HepG2 (cell line): ENCODE measurements around the gene AMPD2. TPM values are rescaled to one million over a fixed set of nuclear protein-coding genes. Genes with fewer than 3 reads are reported as not detected.

Source experiments
- ATAC-seq: fragments of 200-7000 bp; cut with Tn5 transposase; 3 replicates; pipeline ENCODE4 v1.9.1; 2020; ENCODE audit warnings: mild to moderate bottlenecking, moderate library complexity
- BruUV-seq: library from RNA; stranded (reverse); fragments of 400-500 nt; replicated peaks from 2 replicates; lab custom pipeline; 2021; lab: Mats Ljungman, UMichigan
- CTCF ChIA-PET: fragments of 300-600 bp; formaldehyde crosslinking; extraction: SDS; loops from one replicate; lab custom pipeline; 2021; ENCODE audit warnings: low total read pairs, inconsistent platforms, low intra/inter-chr PET ratio; lab: Yijun Ruan, JAX
- POLR2A ChIA-PET: fragments of 350-600 bp; sonication (Branson Sonifier 250); formaldehyde crosslinking; loops from one replicate; lab custom pipeline; 2020; ENCODE audit warnings: antibody characterized with exemption, inconsistent platforms; lab: Yijun Ruan, JAX
- DNase-seq: peaks from one replicate; pipeline ENCODE4 v3.0.0-alpha.2; 2015; ENCODE audit warnings: low spot score
- FAIRE-seq: peaks from 3 replicates; lab custom pipeline; 2011; peaks lifted over from hg19 to GRCh38; lab: Jason Lieb, UNC
- H2AFZ ChIP-seq: one replicate; pipeline ENCODE4 v1.6.1; 2011; ENCODE audit warnings: low read length, inconsistent platforms
- H3K27ac ChIP-seq: fragments of 300-600 bp; 3 replicates; pipeline ENCODE4 v1.8.0; 2011; ENCODE audit warnings: mixed run types, mild to moderate bottlenecking, mixed read lengths, low read length, inconsistent platforms; ENCODE audit not compliant: insufficient read depth; ENCODE audit errors: extremely low read length
- H3K27me3 ChIP-seq, 2 experiments: fragments of 200-600 bp in 1 of 2; 2 replicates in 1 of 2; 3 replicates in 1 of 2; pipeline versions ENCODE4 v1.6.0 to v1.8.0; 2011; ENCODE audit warnings: low read length in 2 of 2, mild to moderate bottlenecking in 2 of 2, moderate library complexity in 2 of 2, inconsistent platforms in 1 of 2; ENCODE audit not compliant: insufficient read depth in 2 of 2, control insufficient read depth in 1 of 2
- H3K36me3 ChIP-seq, 2 experiments: fragments of 200-600 bp in 1 of 2; replicated peaks in 1 of 2; 2 replicates in 1 of 2; 3 replicates in 1 of 2; pipeline versions ENCODE4 v1.5.1 to v1.8.0; 2011; ENCODE audit warnings: low read length in 2 of 2, inconsistent platforms in 1 of 2; ENCODE audit not compliant: insufficient read depth in 2 of 2, control insufficient read depth in 1 of 2
- H3K4me1 ChIP-seq: 2 replicates; pipeline ENCODE4 v1.5.1; 2012; ENCODE audit warnings: low read length, inconsistent platforms; ENCODE audit not compliant: insufficient read depth
- H3K4me2 ChIP-seq: 2 replicates; pipeline ENCODE4 v1.6.0; 2011; ENCODE audit warnings: low read depth, low read length, inconsistent platforms
- H3K4me3 ChIP-seq, 3 experiments: fragments of 200-600 bp in 1 of 3; sonication (generic), shearing (Covaris generic) in 1 of 3; replicated peaks in 1 of 3; 2 replicates each; pipeline ENCODE4 v1.5.1; 2011 to 2016; ENCODE audit warnings: low read length in 3 of 3, inconsistent platforms in 2 of 3, low read depth in 2 of 3, mild to moderate bottlenecking in 2 of 3, control low read depth in 1 of 3, mixed read lengths in 1 of 3; ENCODE audit not compliant: insufficient read depth in 1 of 3
- H3K79me2 ChIP-seq: one replicate; pipeline ENCODE4 v1.6.1; 2011; ENCODE audit warnings: low read length, inconsistent platforms; ENCODE audit not compliant: insufficient read depth
- H3K9ac ChIP-seq: 2 replicates; pipeline ENCODE4 v1.6.0; 2011; ENCODE audit warnings: mild to moderate bottlenecking, low read depth, low read length, inconsistent platforms; ENCODE audit not compliant: insufficient read depth
- H3K9me3 ChIP-seq: 2 replicates; pipeline ENCODE4 v1.5.1; 2012; ENCODE audit warnings: mild to moderate bottlenecking, low read length
- H4K20me1 ChIP-seq: 2 replicates; pipeline ENCODE4 v1.6.0; 2011; ENCODE audit warnings: inconsistent platforms, mild to moderate bottlenecking, low read length, moderate library complexity; ENCODE audit not compliant: insufficient read depth
- ADNP ChIP-seq: sonication (generic); formaldehyde crosslinking; IDR thresholded peaks from 2 replicates; pipeline ENCODE4 v1.4.0; 2020; ENCODE audit warnings: missing genetic modification reagents
- AGO1 ChIP-seq: fragments of 200-400 bp; formaldehyde crosslinking; IDR thresholded peaks from 2 replicates; pipeline ENCODE4 v1.6.1; 2017; ENCODE audit warnings: mild to moderate bottlenecking, low read depth, low read length, moderate library complexity; ENCODE audit not compliant: poor library complexity, severe bottlenecking
- ESRRA ChIP-seq: sonication (generic); formaldehyde crosslinking; IDR thresholded peaks from 2 replicates; pipeline ENCODE4 v1.5.1; 2020; ENCODE audit warnings: mild to moderate bottlenecking, low read depth, missing genetic modification reagents
- FOXK2 ChIP-seq: fragments of 450-650 bp; IDR thresholded peaks from 2 replicates; pipeline ENCODE4 v1.6.1; 2016
- HINFP ChIP-seq: sonication (generic); formaldehyde crosslinking; IDR thresholded peaks from 2 replicates; pipeline ENCODE4 v1.4.0; 2020; ENCODE audit warnings: low read depth, mild to moderate bottlenecking, missing genetic modification reagents
- KLF16 ChIP-seq, 2 experiments: sonication (generic) in 1 of 2; formaldehyde crosslinking in 1 of 2; IDR thresholded peaks; 2 replicates each; pipeline versions ENCODE4 v1.6.1 to v1.8.0; 2016 to 2023; ENCODE audit warnings: missing genetic modification reagents in 2 of 2, missing compliant biosample characterization in 1 of 2
- KLF6 ChIP-seq: IDR thresholded peaks from 2 replicates; pipeline ENCODE4 v1.8.0; 2016; ENCODE audit warnings: missing biosample characterization, missing genetic modification reagents
- NR3C1 ChIP-seq: sonication (generic); formaldehyde crosslinking; IDR thresholded peaks from 2 replicates; pipeline ENCODE4 v1.4.0; 2020; ENCODE audit warnings: missing genetic modification reagents
- RBM39 ChIP-seq: fragments of 200-400 bp; formaldehyde crosslinking; IDR thresholded peaks from one replicate; pipeline ENCODE4 v1.6.1; 2018; ENCODE audit warnings: antibody characterized with exemption, mild to moderate bottlenecking, low read depth, low read length; ENCODE audit not compliant: poor library complexity, severe bottlenecking
- SP140L ChIP-seq: sonication (generic); formaldehyde crosslinking; IDR thresholded peaks from 2 replicates; pipeline ENCODE4 v1.4.0; 2020; ENCODE audit warnings: missing genetic modification reagents, borderline replicate concordance
- TBX3 ChIP-seq: fragments of 450-650 bp; IDR thresholded peaks from 2 replicates; pipeline ENCODE4 v1.6.1; 2017; ENCODE audit warnings: antibody characterized with exemption, mild to moderate bottlenecking, inconsistent platforms, borderline replicate concordance
- ZBTB10 ChIP-seq: sonication (generic); formaldehyde crosslinking; IDR thresholded peaks from 2 replicates; pipeline ENCODE4 v1.4.0; 2020; ENCODE audit warnings: missing genetic modification reagents, borderline replicate concordance
- ZFP37 ChIP-seq: sonication (generic); formaldehyde crosslinking; IDR thresholded peaks from 2 replicates; pipeline ENCODE4 v1.4.0; 2020; ENCODE audit warnings: missing genetic modification reagents, borderline replicate concordance
- ZKSCAN1 ChIP-seq: fragments of 150-350 bp; IDR thresholded peaks from 2 replicates; pipeline ENCODE4 v1.6.1; 2014; ENCODE audit warnings: low read length
- ZKSCAN8 ChIP-seq: IDR thresholded peaks from 2 replicates; pipeline ENCODE4 v1.6.1; 2016; ENCODE audit warnings: borderline replicate concordance, missing genetic modification reagents, missing compliant biosample characterization
- ZNF10 ChIP-seq: sonication (generic); formaldehyde crosslinking; IDR thresholded peaks from 2 replicates; pipeline ENCODE4 v1.4.0; 2020; ENCODE audit warnings: mild to moderate bottlenecking, low read depth, missing genetic modification reagents, borderline replicate concordance
- ZNF276 ChIP-seq: sonication (generic); formaldehyde crosslinking; IDR thresholded peaks from 2 replicates; pipeline ENCODE4 v1.4.0; 2020; ENCODE audit warnings: mild to moderate bottlenecking, low read depth, missing genetic modification reagents
- ZNF367 ChIP-seq: sonication (generic); formaldehyde crosslinking; IDR thresholded peaks from 2 replicates; pipeline ENCODE4 v1.4.0; 2020; ENCODE audit warnings: missing genetic modification reagents, borderline replicate concordance
- ZNF703 ChIP-seq: sonication (generic); formaldehyde crosslinking; IDR thresholded peaks from 2 replicates; pipeline ENCODE4 v1.5.1; 2020; ENCODE audit warnings: missing genetic modification reagents, mild to moderate bottlenecking, moderate library complexity, borderline replicate concordance
- ZNF720 ChIP-seq: sonication (generic); formaldehyde crosslinking; IDR thresholded peaks from 2 replicates; pipeline ENCODE4 v1.4.0; 2020; ENCODE audit warnings: missing genetic modification reagents
- whole genome bisulfite sequencing: methylation state at CpG from one replicate; pipeline ENCODE4 v1.1.6; 2017; ENCODE audit warnings: low lambda C conversion rate; 5-methylcytosine and 5-hydroxymethylcytosine counted together
- in situ Hi-C: cut with HindIII; loops from 2 replicates; pipeline ENCODE4 v1.10.0; 2017; ENCODE audit warnings: low pct_unique_long_range_greater_than_20kb; ENCODE audit not compliant: extremely low pct_ligation_motif_present
- intact Hi-C: fragments of 100-400 bp; cut with micrococcal nuclease; formaldehyde crosslinking; loops from one replicate; pipeline ENCODE4 v1.10.0; 2022; ENCODE audit not compliant: unreplicated experiment
- polyA plus RNA-seq, 8 experiments: library from polyadenylated mRNA; depleted of rRNA in 3 of 8; stranded (reverse) in 7 of 8; unstranded in 1 of 8; fragments of >200 nt; fragmentation: Illumina TruSeq in 4 of 8; extraction: Trizol in 4 of 8; gene quantifications; 2 replicates each; pipeline versions ENCODE4 v1.2.1 to v1.2.3, GENCODE V29; 2011 to 2016; ENCODE audit warnings: low read depth in 4 of 8, missing spikeins in 1 of 8, mixed read lengths in 1 of 8; ENCODE audit not compliant: insufficient read depth in 1 of 8
- total RNA-seq, 5 experiments: library from RNA; depleted of rRNA; stranded (reverse); fragments of >200 nt; fragmentation: Illumina TruSeq; extraction: Trizol; gene quantifications; 2 replicates each; pipeline ENCODE4 v1.2.3, GENCODE V29; 2016; ENCODE audit warnings: low read depth in 1 of 5

The AMPD2 gene
- total and polyA plus RNA-seq, 2 of the 13 experiments (the other 11 are each of a cell fraction or from before 2014, with no cell fraction given), result 62.3 to 82.0 TPM

GRCh38 chr1:109570414-109570813, 49.2 kb upstream of the AMPD2 start:
- WGBS, result 96% methylated on average over 3 of the region's 3 CpGs
- Histone ChIP-seq H3K79me2 (peaks cover 74% of the 10 kb centered on the region), H3K36me3 (peaks cover 0 to 6% of the 10 kb centered on the region in 2 experiments; a peak in 1 of 5 replicates), H3K27me3 (no peaks in the 10 kb centered on the region), H3K4me2 (no peak overlapping the region), H3K9ac (no peak overlapping the region), H4K20me1 (peaks cover 19% of the 10 kb centered on the region), H3K27ac (no peak overlapping the region), H2AFZ (no peak overlapping the region), H3K9me3 (no peaks in the 10 kb centered on the region), H3K4me3 (no peak overlapping the region), H3K4me1 (peaks cover 50% of the 10 kb centered on the region)
- ATAC-seq (no peak), DNase-seq (no peak), FAIRE-seq (no peak)
- TF ChIP-seq ZNF10 (CRISPR knock-in tag) (no peak), HINFP (CRISPR knock-in tag) (no peak), TBX3 (no peak), KLF16 (CRISPR knock-in tag; IDR thresholded peaks at IDR 0.05) (no peak), ZKSCAN1 (no peak), FOXK2 (no peak), ZFP37 (CRISPR knock-in tag) (no peak), SP140L (CRISPR knock-in tag) (no peak), ZNF276 (CRISPR knock-in tag) (no peak), AGO1 (no peak), ZBTB10 (no peak), ZNF703 (CRISPR knock-in tag) (no peak), ESRRA (CRISPR knock-in tag) (no peak), KLF6 (CRISPR knock-in tag) (no peak), ZNF720 (CRISPR knock-in tag) (no peak), NR3C1 (CRISPR knock-in tag) (no peak), RBM39 (no peak), ZNF367 (no peak), ZKSCAN8 (CRISPR knock-in tag) (no peak), ADNP (CRISPR knock-in tag) (no peak)
- ChIA-PET CTCF (no interaction called here), POLR2A (interaction anchor here (0.7 kb wide), 1 partner anchor 22 kb away, joined by 4 read pairs; the partner anchor contains the start of gene GNAI3)
- in situ Hi-C loops (no loop called here), intact Hi-C loops (no loop called here)
- no TSS peak for BruUV-seq
